C4-2B (cell line): ENCODE data around the gene FGF22.
"Not testable (repeated sequence)": the region's sequence is repeated elsewhere in the genome, so short reads cannot be mapped to it uniquely, and the experiment has no call there.

Source experiments
- H3K27ac ChIP-seq: fragments of 450-650 bp; 2 replicates; pipeline ENCODE4 v1.5.1; 2017
- ZFX ChIP-seq: fragments of 450-650 bp; IDR thresholded peaks from 2 replicates; pipeline ENCODE4 v1.6.1; 2017
- TF ChIP-seq, protein P1 (sequence below): fragments of 450-650 bp; conservative IDR thresholded peaks from 2 replicates; pipeline ENCODE4 v1.5.1; 2017; ENCODE audit warnings: mild to moderate bottlenecking

FGF22 gene

DNA sequence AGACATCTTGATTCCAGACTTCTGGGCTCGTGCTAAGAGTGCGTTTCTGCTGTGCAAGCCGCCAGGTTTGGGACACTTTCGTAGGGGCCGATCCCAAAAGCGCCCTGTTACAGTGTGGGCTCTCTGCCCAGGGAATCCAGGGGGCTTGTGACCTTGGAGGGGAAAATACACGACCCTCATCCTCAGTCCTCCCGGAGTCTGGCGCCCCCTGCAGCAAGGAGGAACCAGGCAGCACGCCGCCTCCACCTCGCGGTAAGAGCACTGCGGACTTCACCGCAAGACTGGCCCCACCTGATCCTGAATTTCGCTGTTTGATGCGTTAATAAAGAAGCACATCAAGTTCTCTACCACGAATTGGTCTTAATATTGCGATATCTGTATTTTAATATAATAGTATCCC is 11.5 kb upstream of the FGF22 start:
- TF ChIP-seq, protein P1, sequence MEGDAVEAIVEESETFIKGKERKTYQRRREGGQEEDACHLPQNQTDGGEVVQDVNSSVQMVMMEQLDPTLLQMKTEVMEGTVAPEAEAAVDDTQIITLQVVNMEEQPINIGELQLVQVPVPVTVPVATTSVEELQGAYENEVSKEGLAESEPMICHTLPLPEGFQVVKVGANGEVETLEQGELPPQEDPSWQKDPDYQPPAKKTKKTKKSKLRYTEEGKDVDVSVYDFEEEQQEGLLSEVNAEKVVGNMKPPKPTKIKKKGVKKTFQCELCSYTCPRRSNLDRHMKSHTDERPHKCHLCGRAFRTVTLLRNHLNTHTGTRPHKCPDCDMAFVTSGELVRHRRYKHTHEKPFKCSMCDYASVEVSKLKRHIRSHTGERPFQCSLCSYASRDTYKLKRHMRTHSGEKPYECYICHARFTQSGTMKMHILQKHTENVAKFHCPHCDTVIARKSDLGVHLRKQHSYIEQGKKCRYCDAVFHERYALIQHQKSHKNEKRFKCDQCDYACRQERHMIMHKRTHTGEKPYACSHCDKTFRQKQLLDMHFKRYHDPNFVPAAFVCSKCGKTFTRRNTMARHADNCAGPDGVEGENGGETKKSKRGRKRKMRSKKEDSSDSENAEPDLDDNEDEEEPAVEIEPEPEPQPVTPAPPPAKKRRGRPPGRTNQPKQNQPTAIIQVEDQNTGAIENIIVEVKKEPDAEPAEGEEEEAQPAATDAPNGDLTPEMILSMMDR, result no peak; the same call in 1 of the 2 replicates
- TF ChIP-seq ZFX, result no peak
- H3K27ac ChIP-seq, result no peak overlapping the region

- H3K27ac ChIP-seq, result not testable (repeated sequence)
Observed at GRCh38 chr19:629515-629914, 10.2 kb upstream of the FGF22 start.

- H3K27ac ChIP-seq, result no peak overlapping the region
- TF ChIP-seq, protein P1, result no peak
Observed at GRCh38 chr19:629961-630714, 9.5 kb upstream of the FGF22 start.

- H3K27ac ChIP-seq, result peak overlapping the region; percentile 84
- TF ChIP-seq, protein P1, result no peak
- TF ChIP-seq ZFX, result no peak
Observed at GRCh38 chr19:632579-633067, 7.1 kb upstream of the FGF22 start.

GRCh38 chr19:633068-633785 is 6.5 kb upstream of the FGF22 start, which contains the start of gene POLRMT:
Gene POLRMT (minus strand): TSS chr19:633537. CDS start chr19:633512, 25 bp downstream.
- peak within 1 kb of the TSS; percentile 84 for H3K27ac ChIP-seq
- TF ChIP-seq, protein P1, result no peak
- TF ChIP-seq ZFX, result peak; percentile 59; the same call in 1 of the 2 replicates

GRCh38 chr19:633786-634639 is 5.7 kb upstream of the FGF22 start:
- TF ChIP-seq, protein P1, result no peak
- no peak for TF ChIP-seq ZFX
- H3K27ac ChIP-seq, result peak overlapping the region; percentile 84

- no peak overlapping the region for H3K27ac ChIP-seq
- TF ChIP-seq ZFX, result no peak
- TF ChIP-seq, protein P1, result no peak
Observed at GRCh38 chr19:634975-635652, 4.6 kb upstream of the FGF22 start.
